K562 (cell line): Measurements from ENCODE around the gene HSPB2. TPM values are rescaled to one million over a fixed set of nuclear protein-coding genes. Genes with fewer than 3 reads are reported as not detected.

Experiments
- ATF6 ChIP-seq: sonication (generic); formaldehyde crosslinking; IDR thresholded peaks from 2 replicates; pipeline ENCODE4 v1.4.0; 2020; ENCODE audit warnings: mild to moderate bottlenecking, missing genetic modification reagents
- C11orf30 ChIP-seq: fragments of 450-650 bp; IDR thresholded peaks from 2 replicates; pipeline ENCODE4 v1.6.1; 2016; ENCODE audit warnings: low read depth, mild to moderate bottlenecking
- CCNT2 ChIP-seq: IDR thresholded peaks from 2 replicates; pipeline ENCODE4 v1.6.1; 2011; ENCODE audit warnings: borderline replicate concordance, low read depth, mild to moderate bottlenecking, moderate library complexity, mixed read lengths, low read length; ENCODE audit not compliant: insufficient read length; ENCODE audit errors: extremely low read depth
- CEBPB ChIP-seq: fragments of 450-650 bp; IDR thresholded peaks from 2 replicates; pipeline ENCODE4 v1.6.1; 2016; ENCODE audit warnings: missing genetic modification characterization, missing compliant biosample characterization
- HIVEP1 ChIP-seq: fragments of 250-450 bp; sonication (Bioruptor Pico); IDR thresholded peaks from 2 replicates; pipeline ENCODE4 v1.4.0; 2020; ENCODE audit warnings: mild to moderate bottlenecking
- IRF9 ChIP-seq: fragments of 450-650 bp; IDR thresholded peaks from 2 replicates; pipeline ENCODE4 v1.6.1; 2016; ENCODE audit warnings: missing biosample characterization, missing genetic modification characterization
- MXI1 ChIP-seq: IDR thresholded peaks from 2 replicates; pipeline ENCODE4 v1.6.1; 2011; ENCODE audit warnings: low read depth, mild to moderate bottlenecking, improper control_type of control experiment, low read length
- MYNN ChIP-seq, 2 experiments: sonication (generic); formaldehyde crosslinking in 1 of 2; IDR thresholded peaks; 2 replicates each; pipeline versions ENCODE4 v1.5.0 to v1.6.1; 2016 to 2020; ENCODE audit warnings: antibody characterized with exemption in 1 of 2, missing genetic modification reagents in 1 of 2
- NFE2 ChIP-seq: IDR thresholded peaks from 2 replicates; pipeline ENCODE4 v1.6.1; 2014; ENCODE audit warnings: antibody characterized with exemption, low read depth
- POLR2H ChIP-seq: IDR thresholded peaks from 2 replicates; pipeline ENCODE4 v1.6.1; 2016; ENCODE audit warnings: missing genetic modification characterization, low read depth, mild to moderate bottlenecking, control low read depth, missing compliant biosample characterization, moderate library complexity
- PRDM10 ChIP-seq: fragments of 450-650 bp; IDR thresholded peaks from 2 replicates; pipeline ENCODE4 v1.6.1; 2018; ENCODE audit not compliant: partially characterized antibody
- SMARCE1 ChIP-seq: fragments of 450-650 bp; IDR thresholded peaks from 2 replicates; pipeline ENCODE4 v1.7.1; 2016; ENCODE audit warnings: mild to moderate bottlenecking
- SREBF2 ChIP-seq: sonication (generic); formaldehyde crosslinking; IDR thresholded peaks from 2 replicates; pipeline ENCODE4 v1.4.0; 2020; ENCODE audit warnings: mild to moderate bottlenecking, missing genetic modification reagents
- ZBTB33 ChIP-seq: sonication (generic); formaldehyde crosslinking; IDR thresholded peaks from 2 replicates; pipeline ENCODE4 v1.8.1; 2023; ENCODE audit warnings: mild to moderate bottlenecking, missing genetic modification reagents
- ZBTB9 ChIP-seq: fragments of 450-650 bp; formaldehyde crosslinking; IDR thresholded peaks from 2 replicates; pipeline ENCODE4 v1.4.0; 2020; ENCODE audit warnings: mild to moderate bottlenecking, moderate library complexity
- ZNF12 ChIP-seq: sonication (generic); formaldehyde crosslinking; IDR thresholded peaks from 2 replicates; pipeline ENCODE4 v1.4.0; 2020; ENCODE audit warnings: mild to moderate bottlenecking, missing genetic modification reagents
- ZNF695 ChIP-seq: fragments of 450-650 bp; formaldehyde crosslinking; IDR thresholded peaks from 2 replicates; pipeline ENCODE4 v1.4.0; 2020; ENCODE audit warnings: mild to moderate bottlenecking, moderate library complexity
- polyA plus RNA-seq, 8 experiments: library from polyadenylated mRNA; depleted of rRNA in 4 of 8; stranded (reverse) in 5 of 8; unstranded in 3 of 8; fragments of >200 nt; fragmentation: Nextera tagmentation in 2 of 8; fragmentation: Illumina TruSeq in 1 of 8; extraction: Ambion mirVana in 2 of 8; extraction: Trizol in 1 of 8; gene quantifications; 2 replicates each; pipeline versions ENCODE4 v1.2.1 to v1.2.3, GENCODE V29; 2011 to 2014; ENCODE audit warnings: inconsistent platforms in 1 of 8, missing spikeins in 1 of 8
- total RNA-seq, 7 experiments: library from RNA; depleted of rRNA in 6 of 7; stranded (reverse); fragments of >200 nt in 6 of 7; fragmentation: Illumina TruSeq in 2 of 7; extraction: Trizol in 2 of 7; gene quantifications; 2 replicates each; pipeline versions ENCODE4 v1.2.1 to v1.2.3, GENCODE V29; 2011 to 2021; ENCODE audit warnings: low replicate concordance in 1 of 7

The HSPB2 gene
- total and polyA plus RNA-seq, 9 of the 15 experiments (the other 6 are each of a cell fraction or from before 2014, with no cell fraction given): 0.06 to 0.35 (median 0.11) TPM; not detected in 5

- TF ChIP-seq ATF6 (no peak), POLR2H (no peak), ZNF695 (CRISPR knock-in tag) (no peak), IRF9 (no peak), HIVEP1 (CRISPR knock-in tag) (no peak), MXI1 (0 out of 2 replicates have a peak, but pooled peaks have one; percentile 9), CEBPB (no peak), ZBTB9 (CRISPR knock-in tag) (no peak), ZNF12 (CRISPR knock-in tag) (no peak), C11orf30 (peak; percentile 59; the same call in 1 of the 2 replicates), ZBTB33 (CRISPR knock-in tag) (0 out of 2 replicates have a peak, but pooled peaks have one; percentile 16), MYNN (IDR thresholded peaks at IDR 0.05) (no peak), MYNN (CRISPR knock-in tag; IDR thresholded peaks at IDR 0.05) (no peak), SMARCE1 (no peak), SREBF2 (CRISPR knock-in tag) (no peak), NFE2 (no peak), PRDM10 (no peak), CCNT2 (peak; percentile 62)
Observed at GRCh38 chr11:111870886-111871692, 41.4 kb upstream of the HSPB2 start, which contains the start of gene ALG9 (continued).
